HG03457 (cell line): Measurements from ENCODE around the gene FXN.
"Not testable (repeated sequence)": the region's sequence is repeated elsewhere in the genome, so short reads cannot be mapped to it uniquely, and the experiment has no call there.

ENCODE experiments used
- ATAC-seq: cut with Tn5 transposase; IDR thresholded peaks from one replicate; pipeline ENCODE4 v1.9.1; 2021; ENCODE audit warnings: moderate number of reproducible peaks; ENCODE audit not compliant: unreplicated experiment

The FXN gene

GRCh38 chr9:69097923-69098593 is 62.5 kb downstream of the FXN start:
- no peak for ATAC-seq

GRCh38 chr9:69103348-69103996 is 67.9 kb downstream of the FXN start:
- ATAC-seq: not testable (repeated sequence)

GRCh38 chr9:69104830-69105527 is 69.4 kb downstream of the FXN start:
- ATAC-seq: no peak

- ATAC-seq: no peak
These were observed 72.2 kb downstream of the FXN start for GRCh38 chr9:69107771-69108170.

DNA sequence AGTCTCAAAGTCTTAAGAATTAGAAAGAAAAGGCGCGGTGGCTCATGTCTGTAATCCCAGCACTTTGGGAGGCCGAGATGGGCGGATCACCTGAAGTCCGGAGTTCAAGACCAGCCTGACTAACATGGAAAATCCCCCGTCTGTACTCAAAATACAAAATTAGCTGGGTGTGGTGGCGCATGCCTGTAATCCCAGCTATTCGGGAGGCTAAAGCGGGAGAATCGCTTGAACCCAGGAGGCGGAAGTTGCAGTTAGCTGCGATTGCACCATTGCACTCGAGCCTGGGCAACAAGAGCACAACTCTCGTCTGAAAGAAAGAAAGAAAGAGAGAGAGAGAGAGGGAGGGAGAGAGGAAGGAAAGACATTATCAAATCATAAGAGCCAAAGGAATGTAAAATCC is 73.2 kb downstream of the FXN start:
- not testable (repeated sequence) for ATAC-seq

DNA sequence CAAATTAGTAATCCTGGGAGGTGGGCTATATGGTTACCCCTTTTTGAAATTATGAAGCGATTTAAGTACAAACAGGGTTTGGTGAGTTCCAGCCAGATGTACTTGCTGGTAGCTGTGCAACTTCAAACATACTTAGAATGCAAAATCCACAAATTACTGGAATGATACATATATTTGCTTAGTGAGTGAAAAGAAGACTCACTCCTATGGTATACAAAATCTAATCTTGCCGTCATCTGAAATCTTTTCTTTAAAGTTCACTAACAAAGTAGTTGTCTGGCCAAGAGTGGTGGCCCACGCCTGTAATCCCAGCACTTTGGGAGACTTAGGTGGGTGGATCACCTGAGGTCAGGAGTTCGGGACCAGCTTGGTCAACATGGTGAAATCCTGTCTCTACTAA is 73.6 kb downstream of the FXN start:
- ATAC-seq: no peak

GRCh38 chr9:69112646-69113045 is 77.1 kb downstream of the FXN start:
- not testable (repeated sequence) for ATAC-seq

DNA sequence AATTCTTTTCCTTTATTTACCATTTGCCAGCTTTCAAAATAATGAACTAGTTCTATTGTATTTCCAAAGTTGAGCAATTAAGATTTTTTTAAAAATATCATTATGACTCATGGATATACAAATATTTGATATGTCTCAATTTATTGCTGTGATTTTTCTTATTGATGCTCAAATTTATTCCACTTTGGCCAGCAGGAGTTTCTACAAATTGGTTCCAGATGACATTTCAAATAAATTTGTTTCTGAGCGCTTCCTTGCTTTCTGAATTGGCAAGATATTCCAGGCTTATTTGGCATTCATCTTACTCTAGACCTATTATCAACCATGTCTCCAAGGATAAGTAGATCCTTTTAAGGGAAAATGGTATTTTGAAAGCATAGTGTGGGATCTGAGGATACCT is 80.1 kb downstream of the FXN start:
- no peak for ATAC-seq

DNA sequence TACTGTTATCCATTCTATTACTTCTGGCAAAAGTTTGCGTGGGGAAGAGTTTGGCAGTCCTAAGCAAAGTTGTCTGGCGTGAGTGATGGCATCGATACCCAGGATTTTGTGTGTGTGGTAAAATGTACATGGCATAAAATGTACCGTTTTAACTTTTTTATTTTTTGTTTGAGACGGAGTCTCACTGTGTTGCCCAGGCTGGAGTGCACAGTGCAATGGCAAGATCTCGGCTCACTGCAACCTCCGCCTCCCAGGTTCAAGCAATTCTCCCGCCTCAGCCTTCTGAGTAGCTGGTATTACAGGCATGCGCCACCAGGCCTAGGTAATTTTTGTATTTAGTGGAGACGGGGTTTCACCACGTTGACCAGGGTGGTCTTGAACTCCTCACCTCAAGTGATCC is 83.1 kb downstream of the FXN start:
- no peak for ATAC-seq

DNA sequence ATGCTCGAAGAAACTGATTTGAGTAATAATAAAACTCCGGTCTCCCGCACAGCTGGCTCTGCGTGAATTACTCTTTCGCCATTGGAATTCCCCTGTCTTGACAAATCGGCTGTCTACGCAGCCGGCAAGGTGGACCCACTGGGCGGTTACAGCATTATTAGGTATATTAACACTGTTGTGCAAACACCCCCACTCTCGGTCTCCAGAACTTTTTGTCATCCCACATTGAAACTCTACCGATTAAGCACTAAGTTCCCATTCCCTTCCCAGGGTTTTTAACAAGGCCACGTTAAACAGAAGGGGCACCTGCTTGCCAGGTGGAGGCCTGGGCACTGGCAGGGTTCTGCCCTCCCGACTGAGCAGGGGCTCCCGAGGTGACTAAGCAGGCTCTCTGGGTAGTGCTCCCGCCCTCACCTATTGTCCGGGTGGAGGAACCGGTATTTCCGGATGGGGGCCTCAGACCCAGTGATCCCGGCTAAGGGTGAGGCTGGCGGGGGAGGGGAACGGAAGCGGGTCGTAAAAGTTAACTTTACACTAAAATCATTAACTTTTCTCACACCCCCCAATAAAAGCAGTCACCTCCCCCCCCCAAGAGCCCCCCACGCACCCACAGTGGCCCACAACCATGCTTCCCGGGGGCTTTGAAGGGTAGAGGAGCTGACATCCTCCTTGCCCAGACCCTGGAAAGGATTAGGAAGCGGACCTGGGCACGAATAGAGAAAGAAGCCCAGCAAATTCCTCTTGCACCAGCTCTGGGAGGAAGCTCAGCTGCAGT is 85.0 kb downstream of the FXN start:
- ATAC-seq: no peak

- peak; percentile 45 for ATAC-seq
These were observed 85.9 kb downstream of the FXN start for GRCh38 chr9:69121155-69122081.

DNA sequence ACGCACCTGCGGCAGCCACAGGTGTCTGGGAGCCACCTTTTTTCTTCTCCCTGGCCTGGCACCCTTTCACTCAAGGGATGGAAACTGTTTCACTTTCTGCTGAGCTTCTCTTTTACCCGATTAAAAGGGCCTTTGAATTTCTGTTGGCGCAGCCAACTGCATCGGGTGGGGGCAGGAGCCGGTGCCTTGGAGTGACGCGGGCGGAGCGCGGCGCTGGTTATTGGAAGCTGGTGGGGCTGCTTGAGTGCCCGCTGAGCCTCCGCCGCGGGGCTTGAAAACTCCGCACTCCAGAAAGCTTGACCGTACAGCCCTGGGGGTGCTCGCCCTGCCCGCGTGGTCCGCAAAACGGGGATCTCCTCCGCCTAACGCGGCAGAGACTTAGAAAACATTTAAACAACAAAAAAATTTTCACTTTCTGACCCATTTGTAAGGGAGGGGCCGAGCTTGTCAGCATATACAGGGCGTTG is 86.6 kb downstream of the FXN start:
- ATAC-seq: peak; percentile 56

- ATAC-seq: no peak
These were observed 87.1 kb downstream of the FXN start for GRCh38 chr9:69122549-69123141.

DNA sequence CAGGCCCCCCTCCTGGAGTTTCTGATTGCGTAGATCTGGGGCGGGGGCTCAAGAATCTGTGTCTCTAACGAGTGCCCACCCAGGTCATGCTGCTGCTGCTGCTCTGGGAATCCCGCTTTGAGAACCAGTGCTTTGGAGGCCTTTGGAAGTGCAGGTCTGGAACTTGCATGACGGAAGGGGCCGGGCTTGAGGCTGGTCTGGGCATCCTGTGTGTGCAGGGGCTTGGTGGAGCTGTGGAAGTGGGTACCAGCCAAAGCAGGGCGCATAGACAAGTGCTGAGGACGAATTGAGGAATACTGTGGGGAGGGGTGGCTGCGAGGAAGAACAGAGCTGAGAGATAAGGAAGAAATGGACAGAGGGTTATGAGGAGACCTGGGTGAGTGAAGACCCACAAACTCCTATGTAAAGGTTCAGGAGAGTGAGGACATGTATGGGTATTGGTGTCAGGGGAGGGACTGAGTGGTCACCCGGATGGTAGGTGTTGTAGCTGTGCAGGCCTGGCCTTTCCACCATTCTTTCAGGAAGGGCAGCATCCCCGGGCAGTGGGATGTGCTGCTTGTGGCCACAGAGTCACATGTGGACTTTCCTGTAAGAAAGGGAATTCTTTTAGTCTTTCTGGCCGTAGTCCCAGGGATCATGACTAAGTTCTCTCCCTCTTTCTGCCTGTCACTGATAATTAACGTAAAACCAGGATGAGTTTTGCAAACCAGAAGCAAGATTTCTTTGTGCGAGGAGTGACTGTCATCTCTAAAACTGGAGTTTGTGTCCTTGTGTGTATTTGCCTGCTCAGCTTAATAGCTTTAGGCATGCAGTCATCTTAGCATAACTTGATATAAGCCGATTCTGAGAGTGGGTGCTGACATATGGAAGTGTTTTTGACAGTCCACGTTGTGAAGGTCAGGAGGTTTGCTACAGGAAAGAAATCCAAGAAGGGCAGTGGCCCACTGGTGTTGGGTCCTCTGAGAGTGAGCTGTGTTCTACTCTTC is 95.2 kb downstream of the FXN start:
- no peak for ATAC-seq

GRCh38 chr9:69131682-69132081 is 96.1 kb downstream of the FXN start:
- no peak for ATAC-seq

GRCh38 chr9:69132361-69132760 is 96.8 kb downstream of the FXN start:
- no peak for ATAC-seq

GRCh38 chr9:69134412-69134811 is 98.9 kb downstream of the FXN start:
- ATAC-seq: no peak

DNA sequence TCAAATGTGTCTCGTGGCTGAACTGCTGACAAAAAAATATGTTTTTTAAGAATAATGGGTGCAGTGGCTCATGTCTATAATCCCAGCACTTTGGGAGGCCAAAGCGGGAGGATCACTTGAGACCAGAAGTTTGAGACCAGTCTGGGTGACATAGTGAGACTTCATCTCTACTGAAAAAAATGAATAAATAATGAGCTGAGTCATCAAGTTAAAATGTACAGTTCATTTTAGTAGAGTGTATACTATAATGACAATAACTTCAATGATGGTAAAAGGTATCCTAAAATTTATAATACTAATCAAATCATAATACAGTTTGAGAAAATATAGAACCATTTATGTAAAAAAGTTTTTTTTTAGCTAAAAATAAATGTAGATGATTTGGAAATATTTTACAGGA is 100.6 kb downstream of the FXN start:
- no peak for ATAC-seq

DNA sequence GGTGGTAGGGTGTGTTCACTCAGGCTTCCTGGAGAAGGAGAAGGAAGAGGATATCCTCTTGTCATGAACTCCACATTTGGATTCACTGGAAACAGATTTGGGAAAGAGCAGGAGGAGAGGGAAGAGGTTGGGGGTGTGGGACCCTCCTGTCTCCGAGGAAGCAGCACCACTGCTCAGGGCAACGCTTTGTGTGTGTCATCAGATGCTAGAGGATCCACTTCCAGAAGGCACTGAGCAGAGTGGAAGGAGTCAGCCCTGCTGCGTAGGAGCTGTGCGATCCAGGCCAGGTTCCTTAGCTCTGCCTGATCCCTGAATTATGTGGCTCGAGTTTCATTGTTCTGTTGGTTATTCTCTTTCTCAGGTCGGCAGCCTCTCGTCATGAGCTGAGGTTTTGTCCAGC is 101.2 kb downstream of the FXN start:
- no peak for ATAC-seq
